IPS DF 4.7 (cell line): ENCODE measurements around the gene PMF1.
"Not testable (repeated sequence)": the region's sequence is repeated elsewhere in the genome, so short reads cannot be mapped to it uniquely, and the experiment has no call there.

Experiments
- DNase-seq: peaks from one replicate; pipeline ENCODE4 v3.0.0-alpha.2; 2013; ENCODE audit warnings: low spot score; ENCODE audit errors: extremely low read depth

Gene PMF1, protein sequence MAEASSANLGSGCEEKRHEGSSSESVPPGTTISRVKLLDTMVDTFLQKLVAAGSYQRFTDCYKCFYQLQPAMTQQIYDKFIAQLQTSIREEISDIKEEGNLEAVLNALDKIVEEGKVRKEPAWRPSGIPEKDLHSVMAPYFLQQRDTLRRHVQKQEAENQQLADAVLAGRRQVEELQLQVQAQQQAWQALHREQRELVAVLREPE

DNA sequence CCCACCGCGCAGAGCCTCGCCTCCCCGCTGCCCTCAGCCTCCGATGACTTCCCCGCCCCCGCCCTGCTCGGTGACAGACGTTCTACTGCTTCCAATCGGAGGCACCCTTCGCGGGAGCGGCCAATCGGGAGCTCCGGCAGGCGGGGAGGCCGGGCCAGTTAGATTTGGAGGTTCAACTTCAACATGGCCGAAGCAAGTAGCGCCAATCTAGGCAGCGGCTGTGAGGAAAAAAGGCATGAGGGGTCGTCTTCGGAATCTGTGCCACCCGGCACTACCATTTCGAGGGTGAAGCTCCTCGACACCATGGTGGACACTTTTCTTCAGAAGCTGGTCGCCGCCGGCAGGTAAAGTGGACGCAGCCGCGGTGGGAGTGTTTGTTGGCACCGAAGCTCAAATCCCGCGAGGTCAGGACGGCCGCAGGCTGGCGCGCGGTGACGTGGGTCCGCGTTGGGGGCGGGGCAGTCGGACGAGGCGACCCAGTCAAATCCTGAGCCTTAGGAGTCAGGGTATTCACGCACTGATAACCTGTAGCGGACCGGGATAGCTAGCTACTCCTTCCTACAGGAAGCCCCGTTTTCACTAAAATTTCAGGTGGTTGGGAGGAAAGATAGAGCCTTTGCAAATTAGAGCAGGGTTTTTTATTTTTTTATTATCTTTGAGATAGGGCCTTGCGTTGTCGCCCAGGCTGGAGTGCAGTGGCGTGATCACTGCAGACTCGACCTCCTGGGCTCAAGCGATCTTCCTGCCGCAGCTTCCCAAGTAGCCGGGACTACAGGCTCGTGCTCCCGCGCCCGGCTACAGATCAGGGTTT is at the start of gene PMF1:
Gene PMF1 (plus strand): TSS at position 175 of the 811 bp plus-strand sequence. CDS start 9 bp downstream, at position 184.
- peak; percentile 74 for DNase-seq

DNA sequence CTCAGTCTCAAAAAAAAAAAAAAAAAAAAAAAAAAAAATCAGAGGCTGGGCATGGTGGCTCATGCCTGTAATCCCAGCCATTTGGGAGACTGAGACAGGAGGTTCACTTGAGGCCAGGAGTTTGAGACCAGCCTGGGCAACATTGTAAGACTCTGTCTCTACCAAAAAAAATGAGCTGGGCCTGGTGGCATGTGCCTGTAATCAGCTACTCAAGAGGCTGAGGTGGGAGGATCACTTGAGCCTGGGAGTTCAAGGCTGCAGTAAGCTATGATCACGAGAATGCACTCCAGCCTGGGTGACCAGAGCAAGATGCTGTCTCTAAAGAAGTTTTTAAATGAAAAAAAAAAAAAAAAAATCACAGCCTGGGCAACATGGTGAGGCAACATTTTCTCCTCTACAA is 49.1 kb upstream of the PMF1 start:
- no peak for DNase-seq

DNA sequence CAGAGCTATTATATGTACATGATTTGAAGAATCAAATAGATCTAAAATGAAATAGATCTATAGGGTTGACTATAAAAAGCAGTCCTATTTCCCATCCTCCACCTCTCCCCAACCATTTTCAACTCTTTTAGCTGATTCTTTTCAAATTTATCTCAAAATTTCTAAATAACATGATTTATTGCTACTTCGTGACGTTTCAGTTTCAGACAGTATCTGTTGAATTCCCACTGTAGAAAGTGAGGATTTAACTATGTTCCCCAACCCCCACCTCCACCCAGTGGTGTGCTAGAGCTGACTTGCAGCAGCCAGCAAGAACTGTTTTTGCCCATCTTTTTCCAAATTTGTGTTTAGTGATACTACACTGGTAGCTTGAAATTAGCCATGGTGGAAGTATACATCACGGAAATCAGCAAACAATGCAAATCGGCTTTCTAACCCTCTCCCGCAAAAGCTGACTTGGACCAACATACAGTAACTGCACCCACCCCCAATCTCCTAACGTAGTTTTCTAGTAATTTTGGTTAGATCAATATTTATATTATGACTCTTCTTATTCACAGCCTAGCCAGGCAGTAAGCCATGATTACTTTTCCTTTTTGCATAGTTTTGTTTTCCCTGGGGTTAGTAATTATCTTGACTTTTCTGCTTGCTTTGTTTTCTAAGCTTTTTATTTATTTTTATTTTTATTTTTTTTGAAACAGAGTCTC is 48.5 kb upstream of the PMF1 start:
- DNase-seq = no peak

DNA sequence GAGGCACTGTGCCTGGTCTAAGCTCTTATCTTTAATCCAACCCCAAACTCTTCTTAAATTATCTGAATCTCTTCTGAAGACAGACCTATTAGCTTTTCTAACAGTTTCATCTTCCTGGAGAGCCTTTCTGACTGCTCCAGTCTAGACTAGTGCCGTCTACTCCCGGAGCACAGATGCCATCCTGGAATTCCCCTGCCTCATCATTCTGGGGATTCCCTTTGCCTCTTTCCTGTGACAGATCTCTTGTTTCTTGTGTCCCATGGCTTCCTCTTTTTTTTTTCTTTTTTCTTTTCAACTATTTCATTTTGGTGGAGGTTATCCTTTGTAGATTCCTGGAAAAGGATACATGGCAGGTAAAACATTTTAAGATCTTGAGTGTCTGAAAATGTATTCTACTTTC is 47.7 kb upstream of the PMF1 start:
- no peak for DNase-seq

DNA sequence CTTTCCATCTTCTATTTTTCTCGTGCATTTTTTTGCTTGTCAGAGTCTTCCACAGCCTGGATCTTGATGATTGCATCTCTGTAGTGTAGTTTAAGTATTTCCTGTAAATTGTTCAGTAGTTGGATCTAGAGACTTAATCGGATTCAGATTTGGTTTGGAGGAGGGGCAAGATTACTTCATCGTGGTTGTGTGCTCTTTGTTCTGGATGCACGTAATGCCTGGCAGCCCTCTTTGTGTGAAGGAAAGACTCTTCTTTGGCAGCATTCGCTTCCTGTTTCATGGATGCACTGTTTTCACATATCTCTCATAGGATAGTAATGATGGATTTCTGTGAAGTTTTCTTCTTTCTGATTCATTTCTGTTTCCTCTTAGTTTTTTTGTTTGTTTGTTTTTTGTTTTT is 45.3 kb upstream of the PMF1 start:
- DNase-seq = no peak

DNA sequence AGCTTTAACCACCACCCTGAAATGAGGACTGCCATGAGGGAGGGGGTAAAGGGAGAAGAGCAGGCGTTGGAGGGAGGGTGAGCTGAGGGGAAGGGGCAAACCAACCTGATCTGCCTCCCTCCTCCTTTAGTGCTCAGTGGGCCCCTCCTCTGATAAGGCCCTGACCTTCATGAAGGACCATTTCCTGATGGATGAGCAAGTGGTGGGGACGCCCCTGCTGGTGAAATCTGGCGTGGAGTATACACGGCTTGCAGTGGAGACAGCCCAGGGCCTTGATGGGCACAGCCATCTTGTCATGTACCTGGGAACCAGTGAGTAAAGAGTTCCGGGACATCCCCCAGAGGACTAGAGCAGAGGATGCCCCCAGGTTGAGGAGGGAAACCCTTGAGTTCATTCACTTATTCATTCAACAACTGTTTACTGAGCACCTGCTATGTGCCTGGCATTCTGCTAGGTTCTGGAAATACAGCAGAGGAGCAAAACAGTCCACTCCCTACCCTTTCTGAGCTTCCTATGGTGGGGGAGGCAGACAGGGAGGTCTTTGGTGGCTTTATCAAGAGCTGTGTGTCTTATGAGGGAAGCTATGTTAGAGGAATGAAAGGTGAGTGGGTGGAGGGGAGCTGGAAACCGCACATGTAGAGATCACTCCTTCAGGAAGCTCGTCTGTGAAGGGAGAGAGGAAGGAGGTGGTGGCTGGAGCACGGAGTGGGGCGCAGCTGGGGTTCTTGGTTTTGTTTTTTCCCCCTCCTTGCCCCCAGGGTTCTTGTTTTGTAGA is 39.9 kb upstream of the PMF1 start:
- DNase-seq = no peak

DNA sequence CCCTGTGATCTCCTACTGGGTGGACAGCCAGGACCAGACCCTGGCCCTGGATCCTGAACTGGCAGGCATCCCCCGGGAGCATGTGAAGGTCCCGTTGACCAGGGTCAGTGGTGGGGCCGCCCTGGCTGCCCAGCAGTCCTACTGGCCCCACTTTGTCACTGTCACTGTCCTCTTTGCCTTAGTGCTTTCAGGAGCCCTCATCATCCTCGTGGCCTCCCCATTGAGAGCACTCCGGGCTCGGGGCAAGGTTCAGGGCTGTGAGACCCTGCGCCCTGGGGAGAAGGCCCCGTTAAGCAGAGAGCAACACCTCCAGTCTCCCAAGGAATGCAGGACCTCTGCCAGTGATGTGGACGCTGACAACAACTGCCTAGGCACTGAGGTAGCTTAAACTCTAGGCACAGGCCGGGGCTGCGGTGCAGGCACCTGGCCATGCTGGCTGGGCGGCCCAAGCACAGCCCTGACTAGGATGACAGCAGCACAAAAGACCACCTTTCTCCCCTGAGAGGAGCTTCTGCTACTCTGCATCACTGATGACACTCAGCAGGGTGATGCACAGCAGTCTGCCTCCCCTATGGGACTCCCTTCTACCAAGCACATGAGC is 36.1 kb upstream of the PMF1 start:
- DNase-seq = no peak

DNA sequence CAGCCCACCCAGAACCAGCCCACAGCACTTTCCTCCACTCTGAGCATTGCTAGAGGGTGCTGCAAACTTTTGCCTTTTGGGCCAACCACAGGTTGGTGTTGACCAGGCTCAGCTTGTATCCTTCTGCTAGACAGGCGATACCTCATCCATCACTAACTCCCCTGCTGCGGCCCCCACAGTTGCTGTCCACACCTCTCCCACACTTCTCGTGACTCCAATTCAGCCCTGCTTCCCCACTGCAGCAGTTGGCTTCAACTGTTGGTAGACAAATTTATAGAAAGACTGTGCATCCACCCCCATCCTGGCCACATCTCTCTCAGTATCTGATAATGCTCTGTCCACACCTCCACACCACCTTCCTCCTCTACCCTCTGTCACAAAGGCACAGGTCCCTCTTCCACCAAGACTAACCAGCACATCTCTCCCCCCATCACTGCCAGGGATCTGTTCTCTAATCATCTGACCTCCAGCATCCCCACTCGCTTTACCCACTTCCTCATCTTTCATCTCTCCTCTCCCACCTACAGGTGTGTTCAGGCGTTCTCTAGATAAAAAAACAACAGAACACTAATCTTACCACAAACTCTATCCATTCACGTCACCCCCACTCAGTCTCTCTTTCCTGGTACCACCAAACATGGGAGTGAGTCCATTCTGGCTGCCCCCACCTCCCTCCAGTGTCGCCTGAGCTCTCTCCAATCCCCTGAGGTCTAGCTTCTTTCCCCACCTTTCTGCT is 34.7 kb upstream of the PMF1 start:
- DNase-seq = no peak

DNA sequence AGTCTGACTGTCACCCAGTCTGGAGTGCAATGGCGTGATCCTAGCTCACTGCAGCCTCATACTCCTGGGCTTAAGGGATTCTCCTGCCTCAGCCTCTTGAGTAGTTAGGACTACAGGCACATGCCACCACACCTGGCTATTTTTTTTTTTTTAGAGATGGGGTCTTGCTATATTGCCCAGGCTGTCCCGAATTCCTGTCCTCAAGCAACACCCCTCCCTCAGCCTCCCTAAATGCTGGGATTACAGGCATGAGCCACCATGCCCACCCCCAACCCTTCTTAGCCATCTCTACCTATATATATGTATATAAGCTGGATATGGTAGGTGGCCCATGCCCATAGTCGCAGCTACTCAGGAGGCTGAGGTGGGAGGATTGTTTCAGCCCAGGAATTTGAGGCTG is 32.3 kb upstream of the PMF1 start:
- DNase-seq = no peak

DNA sequence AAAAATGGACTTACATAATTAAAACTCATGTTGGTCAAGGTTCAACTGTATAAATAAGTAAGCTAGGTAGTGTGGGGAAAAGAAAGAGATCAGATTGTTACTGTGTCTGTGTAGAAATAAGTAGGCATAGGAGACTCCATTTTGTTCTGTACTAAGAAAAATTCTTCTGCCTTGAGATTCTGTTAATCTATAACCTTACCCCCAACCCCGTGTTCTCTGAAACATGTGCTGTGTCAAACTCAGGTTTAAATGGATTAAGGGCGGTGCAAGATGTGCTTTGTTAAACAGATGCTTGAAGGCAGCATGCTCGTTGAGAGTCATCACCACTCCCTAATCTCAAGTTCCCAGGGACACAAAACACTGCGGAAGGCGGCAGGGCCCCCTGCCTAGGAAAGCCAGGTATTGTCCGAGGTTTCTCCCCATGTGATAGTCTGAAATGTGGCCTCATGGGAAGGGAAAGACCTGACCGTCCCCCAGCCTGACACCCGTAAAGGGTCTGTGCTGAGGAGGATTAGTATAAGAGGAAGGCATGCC is 31.3 kb upstream of the PMF1 start:
- DNase-seq = not testable (repeated sequence)

DNA sequence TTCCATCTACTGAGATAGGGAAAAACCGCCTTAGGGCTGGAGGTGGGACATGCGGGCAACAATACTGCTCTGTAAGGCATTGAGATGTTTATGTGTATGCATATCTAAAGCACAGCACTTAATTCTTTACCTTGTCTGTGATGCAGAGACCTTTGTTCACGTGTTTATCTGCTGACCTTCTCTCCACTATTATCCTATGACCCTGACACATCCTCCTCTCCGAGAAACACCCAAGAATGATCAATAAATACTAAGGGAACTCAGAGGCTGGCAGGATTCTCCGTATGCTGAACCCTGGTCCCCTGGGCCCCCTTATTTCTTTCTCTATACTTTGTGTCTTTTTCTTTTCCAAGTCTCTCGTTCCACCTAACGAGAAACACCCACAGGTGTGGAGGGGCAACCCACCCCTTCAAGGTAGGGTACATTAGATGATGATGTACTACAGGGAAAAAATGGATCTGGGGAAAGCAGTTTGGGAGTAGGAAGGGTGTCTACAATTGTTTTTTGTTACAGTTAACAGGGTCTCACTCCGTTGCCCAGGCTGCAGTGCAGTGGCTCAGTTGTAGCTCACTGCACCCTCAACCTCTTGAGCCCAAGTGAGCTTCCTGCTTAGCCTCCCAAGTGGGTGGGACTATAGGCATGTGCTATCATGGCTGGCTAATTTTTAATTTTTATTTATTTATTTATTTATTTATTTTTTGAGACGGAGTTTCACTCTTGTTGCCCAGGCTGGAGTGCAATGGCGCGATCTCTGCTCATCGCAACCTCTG is 30.6 kb upstream of the PMF1 start:
- not testable (repeated sequence) for DNase-seq

DNA sequence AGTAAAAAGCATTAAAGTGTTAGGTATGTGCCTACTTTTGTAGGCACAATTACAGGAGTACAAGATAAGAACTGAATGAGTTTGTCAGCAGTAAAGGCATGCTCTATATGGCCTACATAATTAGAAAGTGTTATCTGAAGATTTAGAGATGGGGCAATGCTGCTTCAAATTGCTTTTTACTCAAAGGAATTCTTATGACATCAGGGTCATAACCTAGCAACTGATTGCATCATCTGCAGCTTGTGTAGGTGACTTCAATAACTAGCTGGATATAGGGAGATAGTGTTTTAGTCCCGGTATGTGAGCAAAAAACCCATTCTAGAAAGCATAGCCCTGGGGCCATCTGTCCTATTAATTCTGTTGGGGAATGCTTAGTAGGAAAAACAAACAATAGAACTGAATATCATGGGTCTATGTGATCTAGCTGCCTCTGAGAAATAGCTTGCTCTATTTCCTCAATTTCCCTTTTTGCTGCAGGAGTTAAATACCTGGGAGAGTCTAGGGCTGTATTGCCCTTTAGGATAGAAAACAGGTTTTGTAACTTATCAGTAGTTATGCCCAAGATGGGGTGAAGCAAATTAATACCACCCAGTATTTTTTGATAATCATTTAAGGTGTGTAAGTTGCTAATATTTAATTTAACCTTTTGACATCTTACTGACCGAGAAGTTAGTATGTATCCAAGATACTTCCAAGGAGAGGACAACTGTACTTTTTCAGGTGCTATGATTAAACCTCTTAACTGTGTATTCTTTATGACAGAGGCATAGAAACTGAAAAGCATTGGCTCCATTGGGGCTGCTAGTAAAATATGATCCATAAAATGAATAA is 26.2 kb upstream of the PMF1 start:
- not testable (repeated sequence) for DNase-seq

DNA sequence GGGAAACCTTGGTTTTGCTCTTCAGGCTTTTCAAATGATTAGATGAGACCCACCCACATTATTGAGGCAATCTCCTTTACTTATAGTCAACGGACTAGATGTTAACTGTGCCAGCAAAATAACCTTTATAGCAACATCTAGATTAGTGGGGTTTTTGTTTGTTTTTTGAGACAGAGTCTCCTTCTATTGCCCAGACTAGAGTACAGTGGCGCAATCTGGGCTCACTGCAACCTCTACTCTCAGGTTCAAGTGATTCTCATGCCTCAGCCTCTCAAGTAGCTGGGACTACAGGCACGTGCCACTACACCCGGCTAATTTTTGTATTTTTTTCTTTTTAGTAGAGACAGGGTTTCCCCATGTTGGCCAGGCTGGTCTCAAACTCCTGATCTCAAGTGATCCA is 22.5 kb upstream of the PMF1 start:
- not testable (repeated sequence) for DNase-seq

DNA sequence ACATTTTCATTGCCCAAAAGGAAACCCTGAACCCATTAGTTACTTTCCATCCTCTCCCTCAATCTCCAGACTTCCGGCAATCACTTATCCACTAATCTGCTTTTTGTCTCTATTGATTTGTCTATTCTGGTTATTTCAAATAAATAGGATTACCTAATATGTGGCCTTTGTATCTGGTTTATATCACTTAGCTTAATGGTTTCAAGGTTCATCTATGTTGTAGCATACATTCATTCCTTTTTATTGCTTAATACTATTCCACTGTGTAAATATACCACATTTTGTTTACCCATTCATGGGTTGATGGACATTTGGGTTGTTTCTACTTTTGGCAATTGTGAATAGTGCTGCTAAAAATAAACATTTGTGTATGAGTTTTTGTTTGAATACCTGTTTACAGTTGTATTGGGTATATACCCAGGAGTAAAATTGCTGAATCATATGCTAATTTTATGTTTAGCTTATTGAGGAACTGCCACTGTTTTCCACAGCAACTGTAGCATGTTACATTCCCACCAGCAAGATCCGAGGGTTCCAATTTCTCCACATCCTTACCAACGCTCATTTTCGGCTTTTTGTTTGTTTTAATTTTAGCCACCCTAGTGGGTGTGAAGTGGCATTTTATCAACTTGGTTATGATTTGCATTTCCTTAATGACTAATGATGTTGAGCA is 21.4 kb upstream of the PMF1 start:
- no peak for DNase-seq

DNA sequence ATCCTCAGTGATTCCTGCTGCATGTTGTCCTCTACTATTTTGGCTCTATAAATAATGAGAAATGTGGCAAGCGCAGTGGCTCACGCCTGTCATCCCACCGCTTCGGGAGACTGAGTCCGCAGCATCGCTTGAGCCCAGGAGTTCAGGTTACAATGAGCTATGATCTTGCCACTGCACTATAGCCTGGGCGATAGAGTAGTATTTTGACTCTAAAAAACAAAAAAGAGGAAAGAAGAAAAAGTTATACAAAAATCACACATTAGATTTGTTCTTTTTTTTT is 19.7 kb upstream of the PMF1 start:
- DNase-seq = no peak

DNA sequence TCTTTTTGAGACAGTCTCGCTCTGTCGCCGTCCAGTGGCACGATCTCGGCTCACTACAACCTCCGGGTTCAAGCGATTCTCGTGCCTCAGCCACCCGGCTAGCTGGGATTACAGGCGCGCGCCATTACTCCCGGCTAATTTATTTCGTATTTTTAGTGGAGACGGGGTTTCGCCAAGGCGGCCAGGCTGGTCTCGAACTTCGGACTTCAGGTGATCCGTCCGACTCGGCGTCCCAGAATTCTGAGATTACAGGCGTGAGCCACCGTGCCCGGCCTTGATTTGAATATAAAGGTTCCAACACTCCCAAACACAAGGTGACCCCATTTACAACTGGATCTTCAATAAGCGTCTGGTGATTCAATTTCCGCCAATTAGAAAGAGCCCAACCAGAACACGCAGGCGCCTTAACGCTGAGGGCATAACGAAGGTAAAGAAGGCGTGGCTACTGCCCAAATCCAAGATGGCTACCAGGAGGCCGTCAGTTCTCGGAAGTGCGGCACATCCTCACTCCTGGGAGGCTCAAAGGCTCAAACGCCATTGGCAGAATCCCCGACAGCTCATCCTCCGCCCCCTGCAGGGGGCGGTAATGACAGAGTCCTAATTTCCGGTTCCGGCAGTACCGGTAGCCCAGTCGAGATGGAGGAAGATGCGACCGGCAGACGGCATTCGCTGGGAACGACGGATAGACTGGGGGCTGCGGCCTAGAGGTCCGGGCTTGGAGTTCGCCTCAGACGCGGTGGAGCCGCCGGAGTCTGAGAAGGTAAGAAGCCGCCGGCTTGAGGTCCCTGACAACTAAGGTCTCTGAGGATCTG is 19.1 kb upstream of the PMF1 start, which contains the start of gene SLC25A44:
Gene SLC25A44 (plus strand): TSS at position 617 of the 812 bp plus-strand sequence. CDS start 5,744 bp downstream, outside the sequence.
- peak; percentile 99 for DNase-seq

DNA sequence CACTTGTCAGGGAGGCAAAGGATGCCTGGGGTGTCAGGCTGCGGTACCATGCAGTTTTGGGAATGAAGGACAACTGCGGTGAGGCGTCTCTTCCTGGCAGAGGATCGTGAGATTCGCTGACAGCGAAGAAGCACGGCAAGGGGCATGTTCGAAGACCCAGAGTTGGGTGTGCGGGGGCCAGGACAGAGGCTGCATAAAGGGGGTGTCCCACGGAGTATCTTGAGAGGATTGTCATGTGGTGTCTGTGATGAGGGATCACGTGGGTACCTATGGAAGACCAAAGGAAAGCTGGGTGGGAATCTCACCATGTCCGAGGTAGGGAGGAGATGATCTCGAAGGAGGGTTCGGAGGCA is 18.5 kb upstream of the PMF1 start:
- no peak for DNase-seq
